ENCODE measurements around the gene PNPLA3.

DNA sequence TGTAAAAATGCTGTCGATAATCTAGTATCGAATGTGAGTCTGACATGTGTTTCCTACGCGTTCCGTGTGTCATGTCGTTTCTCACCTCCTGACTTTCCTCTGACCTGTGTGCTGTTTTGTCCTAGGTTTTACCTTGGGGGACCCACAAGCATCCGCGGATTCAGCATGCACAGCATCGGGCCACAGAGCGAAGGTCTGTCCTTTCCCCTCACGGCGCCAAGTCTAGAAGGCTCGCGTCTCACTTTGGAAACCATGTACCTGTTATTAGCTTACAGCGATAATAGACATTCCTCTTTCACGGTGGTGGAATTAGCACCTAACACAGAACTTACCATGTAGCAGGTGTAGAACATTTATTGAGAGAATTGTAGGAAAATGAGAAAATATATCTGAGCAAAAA, 60.2 kb downstream of the PNPLA3 start:
- TF ChIP-seq BHLHE40 (IDR thresholded peaks at IDR 0.05; ENCODE audit: borderline replicate concordance) (no peak), FOXA1 (IDR thresholded peaks at IDR 0.05) (no peak), FOXM1 (IDR thresholded peaks at IDR 0.05; ENCODE audit: borderline replicate concordance) (no peak), HDGF (IDR thresholded peaks at IDR 0.05; ENCODE audit: borderline replicate concordance) (no peak), TARDBP (IDR thresholded peaks at IDR 0.05) (no peak), SUZ12 (IDR thresholded peaks at IDR 0.05) (no peak), ZNF384 (IDR thresholded peaks at IDR 0.05) (no peak)
- TF ChIP-seq, protein P1, sequence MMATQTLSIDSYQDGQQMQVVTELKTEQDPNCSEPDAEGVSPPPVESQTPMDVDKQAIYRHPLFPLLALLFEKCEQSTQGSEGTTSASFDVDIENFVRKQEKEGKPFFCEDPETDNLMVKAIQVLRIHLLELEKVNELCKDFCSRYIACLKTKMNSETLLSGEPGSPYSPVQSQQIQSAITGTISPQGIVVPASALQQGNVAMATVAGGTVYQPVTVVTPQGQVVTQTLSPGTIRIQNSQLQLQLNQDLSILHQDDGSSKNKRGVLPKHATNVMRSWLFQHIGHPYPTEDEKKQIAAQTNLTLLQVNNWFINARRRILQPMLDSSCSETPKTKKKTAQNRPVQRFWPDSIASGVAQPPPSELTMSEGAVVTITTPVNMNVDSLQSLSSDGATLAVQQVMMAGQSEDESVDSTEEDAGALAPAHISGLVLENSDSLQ (IDR thresholded peaks at IDR 0.05), result no peak
